ENCODE data around the gene WDR38.

Gene WDR38

DNA sequence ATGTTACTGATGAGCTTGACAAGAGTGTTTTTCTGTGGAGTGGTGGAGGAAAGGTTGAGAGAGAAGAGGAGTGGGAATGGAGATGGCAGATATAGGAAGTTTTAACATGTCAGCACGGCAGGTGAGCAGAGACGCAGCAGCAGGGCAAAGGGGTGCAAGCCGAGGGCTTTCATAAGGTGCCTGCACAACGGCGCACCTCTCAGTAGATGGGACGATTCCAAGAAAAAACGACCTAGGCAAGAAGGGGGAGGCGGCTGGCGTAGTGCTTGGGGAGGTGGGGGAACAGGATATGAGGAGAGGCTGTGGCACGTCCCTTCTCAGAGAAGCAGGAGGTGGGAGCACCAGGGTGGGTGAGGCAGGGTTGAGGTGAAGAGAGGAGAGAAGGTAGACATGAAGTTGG lies 33.2 kb downstream of the WDR38 start:
- no peak for DNase-seq

DNA sequence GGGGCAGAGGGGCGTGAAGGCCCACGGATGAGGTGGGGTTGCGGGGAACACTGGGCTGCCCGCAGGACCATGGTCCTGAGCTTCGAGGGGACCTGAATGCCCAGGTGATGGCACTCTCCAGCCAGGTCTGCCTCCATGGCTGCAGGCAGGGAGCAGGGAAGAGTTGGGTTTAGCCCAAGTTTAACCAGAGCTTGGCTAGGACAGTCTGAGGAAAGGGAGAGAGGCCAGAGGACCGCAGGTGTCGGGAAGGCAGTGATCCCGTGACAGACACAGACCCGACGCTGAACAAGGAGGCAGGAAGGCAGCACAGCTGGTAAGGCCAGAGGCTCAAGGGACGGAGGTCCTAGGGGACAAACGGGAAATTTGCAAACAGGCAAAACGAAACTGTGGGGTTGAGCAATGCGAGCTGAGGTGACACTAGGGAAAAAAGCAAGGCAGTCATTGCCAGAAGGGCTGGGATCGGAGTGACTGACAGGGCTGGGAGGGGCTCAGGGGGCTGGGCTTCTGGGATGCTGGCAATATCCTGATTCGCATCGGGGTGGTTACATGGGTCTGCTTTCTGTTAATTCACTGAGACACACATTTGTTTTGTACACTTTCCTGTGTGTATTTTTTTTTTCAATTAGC lies 33.7 kb downstream of the WDR38 start:
- no peak for DNase-seq

DNA sequence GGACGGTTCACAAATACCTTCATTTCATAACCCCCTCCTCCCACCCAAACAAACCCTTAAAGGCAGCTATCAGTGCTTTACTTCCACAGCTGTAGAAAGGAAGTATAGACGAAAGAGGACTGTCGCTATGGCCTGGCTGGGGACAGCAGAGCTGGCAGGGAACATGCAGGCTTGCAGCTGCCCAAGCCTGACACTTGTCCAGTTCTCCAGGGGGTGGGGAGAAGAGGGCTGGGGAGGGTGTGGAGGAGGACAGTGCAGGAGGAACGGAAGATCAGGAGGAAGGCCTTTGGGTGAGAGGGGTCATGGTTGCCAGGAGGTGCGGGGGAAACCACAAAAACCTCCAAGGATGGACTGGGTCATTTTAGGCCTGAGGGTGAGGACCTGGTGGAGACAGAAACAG lies 34.6 kb downstream of the WDR38 start:
- DNase-seq: no peak

DNA sequence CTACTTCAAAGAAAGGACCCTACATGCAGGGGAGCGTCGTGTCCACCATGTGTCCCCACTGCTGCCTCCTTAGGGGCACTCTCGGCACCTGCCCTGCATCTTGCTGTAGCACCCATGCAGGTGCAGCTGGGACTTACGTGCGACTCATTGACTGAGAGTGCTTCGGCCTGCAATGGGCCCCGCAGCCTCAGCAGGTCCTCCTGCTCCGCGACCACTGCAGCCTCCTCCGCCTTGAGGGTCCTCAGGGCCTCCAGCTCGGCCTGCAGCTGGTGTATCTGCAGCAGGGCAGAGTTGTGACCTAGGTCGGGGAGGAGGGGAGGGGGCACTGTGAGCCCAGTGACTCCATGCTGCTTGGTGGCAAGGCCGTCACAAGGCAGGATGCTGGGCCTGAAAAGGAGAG lies 35.7 kb downstream of the WDR38 start:
- DNase-seq: no peak

DNA sequence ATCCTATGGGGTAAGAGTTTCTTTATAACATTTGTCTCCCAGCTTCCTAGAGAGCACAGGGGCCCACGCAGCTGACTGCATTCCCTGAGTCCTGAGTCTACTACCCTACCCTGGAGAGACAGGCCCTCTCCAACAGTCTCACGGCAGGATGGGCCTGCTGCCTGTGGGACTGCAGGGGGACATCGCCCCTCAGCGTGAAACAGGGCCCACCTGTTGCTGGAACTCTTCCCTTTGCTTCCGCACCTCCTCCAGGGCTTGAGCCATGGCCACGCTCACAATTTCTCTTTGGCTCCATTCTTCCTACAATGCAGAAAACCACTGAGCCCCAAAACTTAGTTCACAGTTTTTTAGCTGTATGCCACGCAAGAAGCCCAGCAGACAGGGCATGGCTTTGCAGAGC lies 36.9 kb downstream of the WDR38 start:
- DNase-seq: no peak

DNA sequence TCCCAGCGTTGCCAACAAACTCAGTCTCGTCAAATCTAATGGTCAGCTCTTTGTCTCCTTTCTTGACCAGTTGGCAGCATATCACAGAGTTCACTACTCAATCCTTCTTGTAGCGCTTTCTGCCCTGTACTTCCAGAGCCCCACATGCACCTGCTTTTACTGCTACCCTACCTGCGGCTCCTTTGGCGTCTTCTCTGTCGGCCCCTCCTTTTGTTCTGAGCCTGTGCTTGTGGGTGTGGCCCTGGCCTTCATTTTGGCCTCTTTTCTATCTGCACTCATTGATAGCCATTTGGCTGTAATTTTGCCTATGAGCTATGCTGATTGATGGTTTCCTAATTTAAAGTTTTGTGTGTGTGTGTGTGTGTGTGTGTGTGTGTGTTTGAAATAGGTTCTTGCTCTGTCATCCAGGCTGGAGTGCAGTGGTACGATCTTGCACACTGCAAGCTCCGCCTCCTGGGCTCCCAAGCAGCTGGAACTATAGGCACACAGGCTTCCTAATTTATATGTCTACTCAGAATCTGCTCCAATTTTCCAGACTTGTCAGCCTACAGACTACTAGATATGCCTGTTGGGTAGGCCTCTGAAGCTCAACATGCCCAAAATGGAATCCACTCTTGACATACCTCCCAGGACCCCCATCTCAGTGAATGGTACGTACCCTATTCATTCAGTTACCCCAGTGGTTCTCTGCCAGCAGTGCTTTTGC lies 40.9 kb downstream of the WDR38 start:
- DNase-seq: no peak

DNA sequence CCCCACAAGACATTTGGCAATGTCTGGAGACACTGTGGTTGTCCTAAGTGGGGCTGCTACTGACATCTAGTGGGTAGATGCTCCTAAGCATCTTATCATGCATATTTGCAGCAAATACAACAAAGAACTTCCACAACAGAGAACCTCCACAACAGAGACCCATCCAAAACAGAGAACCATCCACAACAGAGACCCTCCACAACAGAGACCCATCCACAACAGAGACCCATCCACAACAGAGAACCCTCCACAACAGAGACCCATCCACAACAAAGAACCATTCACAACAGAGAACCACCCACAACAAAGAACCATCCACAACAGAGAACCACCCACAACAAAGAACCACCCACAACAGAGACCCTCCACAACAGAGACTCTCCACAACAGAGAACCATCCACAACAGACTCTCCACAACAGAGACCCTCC lies 41.5 kb downstream of the WDR38 start:
- DNase-seq: no peak

DNA sequence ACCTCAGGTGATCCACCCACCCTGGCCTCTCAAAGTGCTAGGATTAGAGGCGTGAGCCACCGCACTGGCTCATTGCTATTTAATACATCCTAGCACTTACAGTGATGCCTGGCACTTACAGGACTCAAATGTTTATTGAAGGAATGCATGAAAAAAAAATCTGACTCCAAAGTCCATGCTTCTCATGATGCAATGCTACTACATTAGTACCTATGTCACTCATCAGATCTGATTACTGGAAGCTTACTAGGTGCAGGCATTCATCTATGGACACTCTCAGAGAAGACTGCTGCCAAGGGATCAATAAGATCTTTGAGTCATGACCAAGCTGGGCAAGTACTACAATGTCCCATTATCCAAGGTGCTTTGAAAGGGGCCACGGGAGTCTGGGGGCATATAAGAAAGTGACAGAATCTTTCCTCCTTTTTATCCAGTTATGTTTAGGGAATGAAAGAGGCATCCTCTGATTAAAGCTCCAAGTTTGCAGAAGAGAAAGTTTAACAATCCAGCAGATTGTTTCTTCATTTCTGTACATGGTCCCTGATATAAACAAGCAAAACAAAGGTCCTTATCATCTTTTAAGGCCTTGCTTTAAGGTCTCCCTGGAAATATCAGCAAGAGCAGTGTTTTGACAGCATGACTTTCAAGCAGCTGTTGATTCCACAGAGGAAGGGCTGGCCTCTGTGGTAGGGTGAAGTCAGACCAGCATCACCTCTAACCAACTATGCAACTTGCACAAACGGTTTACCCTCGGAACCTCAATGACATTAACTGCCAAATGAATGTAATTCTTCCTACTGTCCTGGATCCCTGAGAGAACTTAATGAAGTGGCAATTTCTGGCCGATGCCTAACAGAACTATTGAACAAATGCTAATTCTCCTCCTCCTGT lies 44.6 kb downstream of the WDR38 start:
- DNase-seq: no peak

DNA sequence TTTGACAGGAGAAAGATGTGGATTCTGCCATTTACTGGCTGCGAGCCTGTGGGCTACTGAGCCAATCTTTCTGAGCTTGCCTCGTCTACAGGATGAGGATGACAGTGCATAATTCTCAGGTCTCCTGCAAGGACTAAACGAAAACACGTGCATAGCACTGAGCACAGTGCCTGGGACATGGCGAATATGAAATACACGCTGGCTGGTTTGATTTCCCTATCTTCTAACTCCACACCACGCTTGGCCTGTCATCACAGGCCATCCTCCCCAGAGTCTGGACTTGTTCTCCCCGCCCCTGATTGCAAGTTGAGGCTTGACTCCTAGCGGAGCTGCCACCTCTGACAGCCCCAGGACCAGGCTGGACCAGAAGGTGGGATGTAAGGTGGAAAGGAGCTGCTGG lies 46.6 kb downstream of the WDR38 start:
- DNase-seq: no peak

DNA sequence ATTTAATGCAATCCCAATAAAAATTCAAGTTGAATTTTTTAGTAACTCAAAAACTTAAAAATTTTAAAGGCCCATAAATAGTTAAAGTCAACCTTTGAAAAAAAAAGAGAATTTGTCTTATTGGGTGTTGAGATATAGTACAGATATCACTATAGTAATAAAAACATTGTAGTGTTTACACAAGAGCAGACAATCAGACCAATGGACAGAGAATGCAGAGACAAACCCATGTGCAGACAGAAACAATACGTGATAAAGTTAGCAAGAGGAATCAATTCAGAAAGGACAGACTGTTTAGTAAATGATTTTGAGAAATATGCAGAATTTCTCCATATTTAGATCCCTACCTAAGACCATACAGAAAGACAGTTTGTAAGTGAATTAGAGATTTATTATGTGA lies 53.7 kb downstream of the WDR38 start:
- DNase-seq: no peak

Measured in left hindlimb (tissue), 1 donor.